Activated CD4-positive, alpha-beta T cell treated with anti-CD3 and anti-CD28 coated beads for 1 hour (primary cell): ENCODE measurements around the gene MRGPRX1.
"Not testable (repeated sequence)": the region's sequence is repeated elsewhere in the genome, so short reads cannot be mapped to it uniquely, and the experiment has no call there.

Experiments used
- DNase-seq: peaks from one replicate; pipeline ENCODE4 v3.0.0-alpha.2; 2020

The MRGPRX1 gene

GRCh38 chr11:18939314-18939713 is at the start of gene MRGPRX1:
Gene MRGPRX1, minus strand, starts transcription at chr11:18939414. Its CDS starts 4,630 bp downstream, at chr11:18934784.
- DNase-seq, result no peak

- DNase-seq, result no peak
Measured at GRCh38 chr11:18987454-18988231, 48.4 kb upstream of the MRGPRX1 start.

GRCh38 chr11:18986744-18987143 is 47.5 kb upstream of the MRGPRX1 start:
- no peak for DNase-seq

GRCh38 chr11:18981897-18982296 is 42.7 kb upstream of the MRGPRX1 start:
- no peak for DNase-seq

GRCh38 chr11:18974192-18974591 is 35.0 kb upstream of the MRGPRX1 start:
- no peak for DNase-seq

- no peak for DNase-seq
Measured at GRCh38 chr11:18972336-18972735, 33.1 kb upstream of the MRGPRX1 start.

GRCh38 chr11:18969720-18970119 is 30.5 kb upstream of the MRGPRX1 start:
- DNase-seq, result no peak

GRCh38 chr11:18958221-18958910 is 19.2 kb upstream of the MRGPRX1 start:
- no peak for DNase-seq

GRCh38 chr11:18956630-18957029 is 17.4 kb upstream of the MRGPRX1 start:
- DNase-seq, result no peak

GRCh38 chr11:18936002-18936673 is 3.1 kb downstream of the MRGPRX1 start:
- DNase-seq, result no peak

GRCh38 chr11:18934195-18934814 is 4.9 kb downstream of the MRGPRX1 start:
- DNase-seq, result no peak

- no peak for DNase-seq
Measured at GRCh38 chr11:18927550-18928322, 11.5 kb downstream of the MRGPRX1 start.

- DNase-seq, result not testable (repeated sequence)
Measured at GRCh38 chr11:18925426-18925825, 13.8 kb downstream of the MRGPRX1 start.

GRCh38 chr11:18912883-18913282 is 26.3 kb downstream of the MRGPRX1 start:
- DNase-seq, result no peak

- no peak for DNase-seq
Measured at GRCh38 chr11:18907391-18907790, 31.8 kb downstream of the MRGPRX1 start.

- DNase-seq, result not testable (repeated sequence)
Measured at GRCh38 chr11:18900637-18901036, 38.6 kb downstream of the MRGPRX1 start.

- DNase-seq, result not testable (repeated sequence)
Measured at GRCh38 chr11:18900151-18900611, 39.0 kb downstream of the MRGPRX1 start.

GRCh38 chr11:18891712-18892111 is 47.5 kb downstream of the MRGPRX1 start:
- DNase-seq, result not testable (repeated sequence)

GRCh38 chr11:18890615-18891014 is 48.6 kb downstream of the MRGPRX1 start:
- no peak for DNase-seq
